ENCODE data around the gene MRPL4. TPM values are rescaled to one million over a fixed set of nuclear protein-coding genes. Genes with fewer than 3 reads are reported as not detected.

The MRPL4 gene
- polyA plus RNA-seq, 1 donor (not counting 4 experiments of a cell fraction or from before 2014, with no cell fraction given), result 29.4 TPM

GRCh38 chr19:10228920-10229319 lies 23.1 kb upstream of the MRPL4 start:
- Histone ChIP-seq H3K9ac (ENCODE audit: control insufficient read depth, extremely low read depth, insufficient read depth, low read length) (no peak overlapping the region), H2AFZ (ENCODE audit: control insufficient read depth, low read length) (no peak overlapping the region), H3K4me3 (ENCODE audit: control insufficient read depth in 2 of 3, extremely low read depth in 1 of 3, insufficient read depth in 2 of 3, low read depth in 1 of 3, low read length in 3 of 3) (no peak overlapping the region), H3K27ac (ENCODE audit: control insufficient read depth, insufficient read depth, low read length) (no peak overlapping the region), H3K4me1 (ENCODE audit: control insufficient read depth, extremely low read depth, insufficient read depth, low read length) (no peaks in the 10 kb centered on the region), H3K9me1 (ENCODE audit: control insufficient read depth, extremely low read depth, insufficient read depth, low read length) (no peaks in the 10 kb centered on the region), H3K36me3 (ENCODE audit: control insufficient read depth in 2 of 2, extremely low read depth in 1 of 2, insufficient read depth in 2 of 2, low read length in 2 of 2) (no peaks in the 10 kb centered on the region), H3K9me3 (ENCODE audit: control insufficient read depth, low read depth, low read length) (no peaks in the 10 kb centered on the region), H3K27me3 (ENCODE audit: control insufficient read depth, extremely low read depth, insufficient read depth, low read length) (no peaks in the 10 kb centered on the region), H3K4me2 (ENCODE audit: control insufficient read depth, extremely low read depth, insufficient read depth, low read depth, low read length) (no peak overlapping the region), H4K20me1 (ENCODE audit: control insufficient read depth, extremely low read depth, insufficient read depth, low read length) (no peaks in the 10 kb centered on the region), H3K79me2 (ENCODE audit: control insufficient read depth, insufficient read depth, low read length) (no peaks in the 10 kb centered on the region)
- dilution Hi-C loops (cut with MboI; ENCODE audit: extremely low pct_ligation_motif_present, low sequenced_read_pairs), result no loop called here
- no peak for TF ChIP-seq EZH2 (IDR thresholded peaks at IDR 0.05; ENCODE audit: low read length)
- TF ChIP-seq CTCF (optimal IDR thresholded peaks at IDR 0.05 in 1 of 3, IDR thresholded peaks at IDR 0.05 in 1 of 3, conservative IDR thresholded peaks at IDR 0.05 in 1 of 3; ENCODE audit: extremely low read depth in 1 of 3, insufficient read depth in 2 of 3, low read length in 3 of 3), result peak; percentile 42 to 49 (median 42)
- DNase-seq (ENCODE audit: low read depth, low spot score) (no peak), FAIRE-seq (no peak)

GRCh38 chr19:10230173-10230860 lies 21.7 kb upstream of the MRPL4 start:
- H3K9ac ChIP-seq (ENCODE audit: control insufficient read depth, extremely low read depth, insufficient read depth, low read length), result peak overlapping the region; percentile 87
- H3K79me2 ChIP-seq (ENCODE audit: control insufficient read depth, insufficient read depth, low read length), result no peaks in the 10 kb centered on the region
- H2AFZ ChIP-seq (ENCODE audit: control insufficient read depth, low read length), result peak overlapping the region; percentile 84
- H3K9me3 ChIP-seq (ENCODE audit: control insufficient read depth, low read depth, low read length), result no peaks in the 10 kb centered on the region
- H3K4me1 ChIP-seq (ENCODE audit: control insufficient read depth, extremely low read depth, insufficient read depth, low read length), result no peaks in the 10 kb centered on the region
- H3K4me3 ChIP-seq (ENCODE audit: control insufficient read depth in 2 of 3, extremely low read depth in 1 of 3, insufficient read depth in 2 of 3, low read depth in 1 of 3, low read length in 3 of 3), result peak overlapping the region; percentile 75 to 89 (median 85)
- no peaks in the 10 kb centered on the region for H4K20me1 ChIP-seq (ENCODE audit: control insufficient read depth, extremely low read depth, insufficient read depth, low read length)
- peak overlapping the region; percentile 56 for H3K27ac ChIP-seq (ENCODE audit: control insufficient read depth, insufficient read depth, low read length)
- dilution Hi-C loops (cut with MboI; ENCODE audit: extremely low pct_ligation_motif_present, low sequenced_read_pairs), result no loop called here
- H3K36me3 ChIP-seq (ENCODE audit: control insufficient read depth in 2 of 2, extremely low read depth in 1 of 2, insufficient read depth in 2 of 2, low read length in 2 of 2), result no peaks in the 10 kb centered on the region
- H3K4me2 ChIP-seq (ENCODE audit: control insufficient read depth, extremely low read depth, insufficient read depth, low read depth, low read length), result peak overlapping the region; percentile 90
- H3K27me3 ChIP-seq (ENCODE audit: control insufficient read depth, extremely low read depth, insufficient read depth, low read length), result no peaks in the 10 kb centered on the region
- no peaks in the 10 kb centered on the region for H3K9me1 ChIP-seq (ENCODE audit: control insufficient read depth, extremely low read depth, insufficient read depth, low read length)
- TF ChIP-seq EZH2 (IDR thresholded peaks at IDR 0.05; ENCODE audit: low read length), result no peak
- no peak for TF ChIP-seq CTCF (optimal IDR thresholded peaks at IDR 0.05 in 1 of 3, IDR thresholded peaks at IDR 0.05 in 1 of 3, conservative IDR thresholded peaks at IDR 0.05 in 1 of 3; ENCODE audit: extremely low read depth in 1 of 3, insufficient read depth in 2 of 3, low read length in 3 of 3)
- FAIRE-seq, result no peak
- no peak for DNase-seq (ENCODE audit: low read depth, low spot score)
